DND-41 (cell line): ENCODE data around the gene MMP24.

Source experiments
- CTCF ChIP-seq: IDR thresholded peaks from 2 replicates; pipeline ENCODE4 v1.5.1; 2012; ENCODE audit warnings: borderline replicate concordance, low read length, moderate library complexity, mild to moderate bottlenecking; ENCODE audit not compliant: poor library complexity, severe bottlenecking; ENCODE audit errors: extremely low read depth
- EZH2 ChIP-seq: IDR thresholded peaks from 3 replicates; pipeline ENCODE4 v1.6.1; 2012; ENCODE audit warnings: borderline replicate concordance, low read depth, mild to moderate bottlenecking, moderate library complexity, low read length, inconsistent platforms; ENCODE audit not compliant: severe bottlenecking

- no peak for TF ChIP-seq CTCF
- no peak for TF ChIP-seq EZH2
Measured at GRCh38 chr20:35190556-35190955, 35.9 kb upstream of the MMP24 start.
